H1 (cell line): ENCODE results near the gene CNDP2. TPM values are rescaled to one million over a fixed set of nuclear protein-coding genes. Genes with fewer than 3 reads are reported as not detected.

Source experiments
- CTCF ChIA-PET: fragments of 300-600 bp; sonication (Branson Sonifier 250); formaldehyde crosslinking; loops from one replicate; lab custom pipeline; 2021; ENCODE audit not compliant: partially characterized antibody; lab: Charles Lee
- POLR2A ChIA-PET: fragments of 300-600 bp; sonication (Branson Sonifier 250); formaldehyde crosslinking; loops from one replicate; lab custom pipeline; 2021; ENCODE audit warnings: inconsistent platforms; ENCODE audit not compliant: partially characterized antibody; lab: Charles Lee
- DNase-seq, 2 experiments: peaks; one replicate each; pipeline versions ENCODE4 v3.0.0 to v3.0.0-alpha.2; 2010 to 2022; ENCODE audit warnings: low spot score in 2 of 2, low read depth in 1 of 2, mixed read lengths in 1 of 2
- FAIRE-seq: peaks from 2 replicates; lab custom pipeline; 2011; peaks lifted over from hg19 to GRCh38; lab: Jason Lieb, UNC
- H2AFZ ChIP-seq: 2 replicates; pipeline ENCODE4 v1.8.1; 2012; ENCODE audit warnings: low read length, inconsistent platforms
- H2AK5ac ChIP-seq: 2 replicates; pipeline ENCODE4 v1.6.1; 2013; ENCODE audit warnings: low read depth, low read length
- H2BK120ac ChIP-seq: replicated peaks from 2 replicates; pipeline ENCODE3; 2013; ENCODE audit warnings: low read depth, low read length, inconsistent platforms
- H2BK12ac ChIP-seq: 2 replicates; pipeline ENCODE4 v1.6.1; 2013; ENCODE audit warnings: low read depth, low read length
- H2BK15ac ChIP-seq: 2 replicates; pipeline ENCODE4 v1.6.1; 2013; ENCODE audit warnings: low read length
- H2BK20ac ChIP-seq: 2 replicates; pipeline ENCODE4 v1.6.1; 2013; ENCODE audit warnings: low read length
- H2BK5ac ChIP-seq: 2 replicates; pipeline ENCODE4 v1.6.1; 2013; ENCODE audit warnings: low read depth, low read length
- H3K14ac ChIP-seq: 2 replicates; pipeline ENCODE4 v1.6.1; 2013; ENCODE audit warnings: inconsistent platforms; ENCODE audit not compliant: insufficient read length
- H3K18ac ChIP-seq: 2 replicates; pipeline ENCODE4 v1.6.1; 2013; ENCODE audit warnings: low read length; ENCODE audit errors: extremely low read depth
- H3K23ac ChIP-seq: 2 replicates; pipeline ENCODE4 v1.6.1; 2013; ENCODE audit warnings: inconsistent platforms; ENCODE audit not compliant: insufficient read length
- H3K23me2 ChIP-seq: 2 replicates; pipeline ENCODE4 v1.6.1; 2013; ENCODE audit warnings: low read depth, low read length
- H3K27ac ChIP-seq: 2 replicates; pipeline ENCODE4 v1.6.1; 2011; ENCODE audit warnings: low read depth, low read length, inconsistent platforms
- H3K27me3 ChIP-seq, 4 experiments: replicated peaks in 1 of 4; 1 replicate in 1 of 4; 2 replicates in 3 of 4; pipeline versions ENCODE4 v1.6.1 to v1.8.1; 2011 to 2013; ENCODE audit warnings: low read length in 3 of 4, mild to moderate bottlenecking in 3 of 4, inconsistent platforms in 2 of 4, mixed read lengths in 2 of 4, moderate library complexity in 1 of 4; ENCODE audit not compliant: control insufficient read depth in 3 of 4, insufficient read depth in 3 of 4; ENCODE audit errors: extremely low read depth in 1 of 4
- H3K36me3 ChIP-seq, 4 experiments: 2 replicates each; pipeline versions ENCODE4 v1.6.1 to v1.8.1; 2011 to 2013; ENCODE audit warnings: mild to moderate bottlenecking in 4 of 4, low read length in 3 of 4, moderate library complexity in 2 of 4, control low read depth in 1 of 4, inconsistent platforms in 1 of 4; ENCODE audit not compliant: insufficient read depth in 4 of 4, control insufficient read depth in 2 of 4
- H3K4ac ChIP-seq: replicated peaks from 2 replicates; pipeline ENCODE3; 2013; ENCODE audit warnings: low read length, low read depth, mixed read lengths, inconsistent platforms; ENCODE audit not compliant: insufficient read length
- H3K4me1 ChIP-seq, 4 experiments: replicated peaks in 1 of 4; 1 replicate in 1 of 4; 2 replicates in 3 of 4; pipeline versions ENCODE4 v1.6.1 to v1.8.1; 2011 to 2013; ENCODE audit warnings: low read length in 3 of 4, inconsistent platforms in 2 of 4, mixed read lengths in 1 of 4; ENCODE audit not compliant: insufficient read depth in 4 of 4, control insufficient read depth in 3 of 4
- H3K4me2 ChIP-seq, 2 experiments: 2 replicates each; pipeline versions ENCODE4 v1.6.1 to v1.8.1; 2011 to 2013; ENCODE audit warnings: low read depth in 2 of 2, low read length in 2 of 2, control low read depth in 1 of 2, inconsistent platforms in 1 of 2, mild to moderate bottlenecking in 1 of 2; ENCODE audit not compliant: insufficient read depth in 1 of 2
- H3K4me3 ChIP-seq, 4 experiments: fragments of 200-600, 300-600 bp in 1 of 4; sonication (generic), shearing (Covaris generic), sonication (Bioruptor Twin) in 1 of 4; 2 replicates each; pipeline versions ENCODE4 v1.5.1 to v1.8.1; 2011 to 2016; ENCODE audit warnings: low read length in 4 of 4, low read depth in 3 of 4, control low read depth in 2 of 4, inconsistent platforms in 2 of 4, mild to moderate bottlenecking in 2 of 4, mixed read lengths in 1 of 4, moderate library complexity in 1 of 4; ENCODE audit not compliant: insufficient read depth in 2 of 4; ENCODE audit errors: extremely low read depth in 1 of 4
- H3K56ac ChIP-seq: replicated peaks from 2 replicates; pipeline ENCODE3; 2013; ENCODE audit warnings: low read depth, mild to moderate bottlenecking, mixed read lengths, low read length, inconsistent platforms; ENCODE audit not compliant: insufficient read length
- H3K79me1 ChIP-seq: 2 replicates; pipeline ENCODE4 v1.6.1; 2013; ENCODE audit warnings: low read depth, low read length, control low read depth
- H3K79me2 ChIP-seq, 2 experiments: 2 replicates each; pipeline versions ENCODE4 v1.6.1 to v1.8.1; 2012 to 2013; ENCODE audit warnings: low read length in 2 of 2, mild to moderate bottlenecking in 2 of 2, inconsistent platforms in 1 of 2; ENCODE audit not compliant: insufficient read depth in 2 of 2, control insufficient read depth in 1 of 2
- H3K9ac ChIP-seq, 4 experiments: replicated peaks in 1 of 4; 1 replicate in 1 of 4; 2 replicates in 3 of 4; pipeline versions ENCODE4 v1.6.1 to v1.8.1; 2011 to 2013; ENCODE audit warnings: low read depth in 3 of 4, low read length in 3 of 4, control low read depth in 2 of 4, mild to moderate bottlenecking in 2 of 4, moderate library complexity in 2 of 4, inconsistent platforms in 1 of 4; ENCODE audit errors: extremely low read depth in 1 of 4
- H3K9me3 ChIP-seq, 2 experiments: 2 replicates each; pipeline versions ENCODE4 v1.6.1 to v1.8.1; 2012 to 2013; ENCODE audit warnings: mild to moderate bottlenecking in 2 of 2, moderate library complexity in 2 of 2, control low read depth in 1 of 2, inconsistent platforms in 1 of 2, low read depth in 1 of 2, low read length in 1 of 2, mixed read lengths in 1 of 2; ENCODE audit not compliant: insufficient read depth in 2 of 2
- H4K20me1 ChIP-seq, 2 experiments: replicated peaks in 1 of 2; 2 replicates each; pipeline versions ENCODE3 to v1.8.1; 2011 to 2013; ENCODE audit warnings: inconsistent platforms in 2 of 2, low read length in 2 of 2, mild to moderate bottlenecking in 1 of 2; ENCODE audit not compliant: insufficient read depth in 2 of 2, control insufficient read depth in 1 of 2
- H4K5ac ChIP-seq: 2 replicates; pipeline ENCODE4 v1.6.1; 2013; ENCODE audit warnings: low read length, low read depth, mixed read lengths, inconsistent platforms; ENCODE audit not compliant: insufficient read length
- H4K8ac ChIP-seq: 2 replicates; pipeline ENCODE4 v1.8.0; 2013; ENCODE audit warnings: mild to moderate bottlenecking, moderate library complexity, low read length, inconsistent platforms; ENCODE audit not compliant: insufficient read depth; ENCODE audit errors: extremely low read depth
- H4K91ac ChIP-seq: replicated peaks from 2 replicates; pipeline ENCODE3; 2013; ENCODE audit warnings: low read length, mixed read lengths, inconsistent platforms; ENCODE audit not compliant: insufficient read length
- BRCA1 ChIP-seq: IDR thresholded peaks from 2 replicates; pipeline ENCODE4 v1.6.1; 2012; ENCODE audit warnings: low read depth, low read length, improper control_type of control experiment
- CBX8 ChIP-seq: fragments of 300-800, 300-1000 bp; sonication (generic); IDR thresholded peaks from 2 replicates; pipeline ENCODE4 v1.7.1; 2016; ENCODE audit warnings: low read depth, low read length, borderline replicate concordance
- CHD1 ChIP-seq: IDR thresholded peaks from 2 replicates; pipeline ENCODE4 v1.6.1; 2012; ENCODE audit warnings: low read depth, low read length, improper control_type of control experiment
- CHD2 ChIP-seq: IDR thresholded peaks from 2 replicates; pipeline ENCODE4 v1.6.1; 2012; ENCODE audit warnings: low read length, improper control_type of control experiment
- TCF12 ChIP-seq: IDR thresholded peaks from 2 replicates; pipeline ENCODE4 v1.6.1; 2011; ENCODE audit warnings: low read depth, mild to moderate bottlenecking, low read length
- WGBS, 2 experiments: shearing (Covaris generic) in 1 of 2; methylation state at CpG; one replicate each; pipeline versions ENCODE4 v1.1.6 to v1.1.7; 2013 to 2015; ENCODE audit warnings: low lambda C conversion rate in 2 of 2, mixed read lengths in 2 of 2, inconsistent platforms in 1 of 2, low coverage in 1 of 2, missing lambda C conversion rate in 1 of 2; ENCODE audit not compliant: insufficient replicate concordance in 2 of 2, insufficient coverage in 1 of 2, insufficient read length in 1 of 2; ENCODE audit errors: extremely low coverage in 1 of 2, missing lambda C conversion rate in 1 of 2; 5-methylcytosine and 5-hydroxymethylcytosine counted together
- polyA plus RNA-seq, 7 experiments: library from polyadenylated mRNA; depleted of rRNA in 3 of 7; stranded (reverse) in 5 of 7; unstranded in 2 of 7; fragments of >200 nt in 5 of 7; fragments of 200-250 nt in 2 of 7; gene quantifications; 1 replicate in 5 of 7; 2 replicates in 1 of 7; 4 replicates in 1 of 7; pipeline versions ENCODE4 v1.2.1 to v1.2.3, GENCODE V29; 2011 to 2013; ENCODE audit warnings: missing spikeins in 2 of 7, mixed read lengths in 2 of 7
- total RNA-seq: library from RNA; stranded (reverse); fragmentation: NEBNext Ultra II Directional; extraction: Animal tissue kit (Norgen Biotek cat#: 25700); gene quantifications from 2 replicates; pipeline ENCODE4 v1.2.1, GENCODE V29; 2021

Gene CNDP2
- total and polyA plus RNA-seq, 2 of the 8 experiments (the other 6 are each of a cell fraction or from before 2014, with no cell fraction given), result 71.8 to 243 TPM

- Histone ChIP-seq H2BK5ac (no peak overlapping the region), H3K36me3 (no peaks in the 10 kb centered on the region), H2AFZ (no peak overlapping the region), H2BK15ac (no peak overlapping the region), H3K4me3 (no peak overlapping the region), H3K56ac (no peak overlapping the region), H4K8ac (no peak overlapping the region), H3K4me2 (no peak overlapping the region), H3K23me2 (no peaks in the 10 kb centered on the region), H3K18ac (no peak overlapping the region), H3K27ac (no peak overlapping the region), H3K9me3 (peaks cover 10 to 19% of the 10 kb centered on the region in 2 experiments), H4K5ac (no peak overlapping the region), H3K27me3 (no peaks in the 10 kb centered on the region), H2BK120ac (no peak overlapping the region), H3K14ac (no peak overlapping the region), H2BK12ac (no peak overlapping the region), H2AK5ac (no peak overlapping the region), H4K91ac (no peak overlapping the region), H4K20me1 (no peaks in the 10 kb centered on the region), H3K23ac (no peak overlapping the region), H3K79me2 (no peaks in the 10 kb centered on the region), H3K9ac (no peak overlapping the region), H2BK20ac (no peak overlapping the region), H3K4ac (no peak overlapping the region), H3K4me1 (no peaks in the 10 kb centered on the region), H3K79me1 (no peaks in the 10 kb centered on the region)
- no peak for TF ChIP-seq BRCA1
- no peak for TF ChIP-seq CHD2
- TF ChIP-seq CHD1, result no peak
- no peak for TF ChIP-seq TCF12
- no peak for TF ChIP-seq CBX8
- CTCF ChIA-PET, result interaction anchor here (0.8 to 2.3 kb wide), 2 partner anchors 12 to 23 kb away, joined by 3 to 12 read pairs; no protein-coding TSS in a partner anchor
- 94% methylated on average over 3 of the region's 3 CpGs; no CpG with 5 or more reads in 1 of the 2 experiments for WGBS, 2 experiments
- DNase-seq, result no peak
- FAIRE-seq, result no peak
- POLR2A ChIA-PET, result no interaction called here
Measured at GRCh38 chr18:74563999-74564398, 67.8 kb downstream of the CNDP2 start.
